Pancreas (tissue), 10 donors: ENCODE data around the gene MCC. TPM values are rescaled to one million over a fixed set of nuclear protein-coding genes. Genes with fewer than 3 reads are reported as not detected.

Source experiments
- ATAC-seq, 4 donors: fragments of 200-7000 bp; cut with Tn5 transposase; one replicate each; pipeline versions ENCODE4 v1.8.0 to v1.9.1; 2020; ENCODE audit warnings: mild to moderate bottlenecking in 4 of 4, moderate library complexity in 4 of 4
- DNase-seq, 6 donors: peaks; one replicate each; pipeline ENCODE4 v3.0.0-alpha.2; 2020
- FAIRE-seq: peaks from 2 replicates; lab custom pipeline; 2012; peaks lifted over from hg19 to GRCh38; lab: Jason Lieb, UNC
- H3K27ac ChIP-seq, 4 donors: fragments of 200-600 bp; sonication (generic); 1 replicate in 3 of 4; 2 replicates in 1 of 4; pipeline versions ENCODE4 v1.5.0 to v1.8.0; 2020
- H3K27me3 ChIP-seq, 4 donors: fragments of 200-600 bp; one replicate each; pipeline ENCODE4 v1.8.0; 2021
- H3K36me3 ChIP-seq, 3 donors: fragments of 200-600 bp; sonication (generic) in 1 of 3; one replicate each; pipeline versions ENCODE4 v1.5.0 to v1.8.0; 2020 to 2021
- H3K4me1 ChIP-seq, 3 donors: fragments of 200-600 bp; one replicate each; pipeline ENCODE4 v1.8.0; 2021
- H3K4me3 ChIP-seq, 4 donors: fragments of 200-600 bp; sonication (generic) in 2 of 4; one replicate each; pipeline versions ENCODE4 v1.5.0 to v1.8.0; 2020 to 2021
- H3K9me3 ChIP-seq, 4 donors: fragments of 200-600 bp; one replicate each; pipeline ENCODE4 v1.8.0; 2021
- CTCF ChIP-seq, 4 donors: fragments of 200-600 bp; sonication (generic) in 3 of 4; IDR thresholded peaks; one replicate each; pipeline versions ENCODE4 v1.5.0 to v1.8.0; 2021; ENCODE audit warnings: antibody characterized with exemption in 4 of 4
- WGBS, 2 donors: extraction: QIAGEN DNeasy Blood & Tissue Kit; methylation state at CpG; one replicate each; pipeline ENCODE4 v1.1.7; 2013; 5-methylcytosine and 5-hydroxymethylcytosine counted together
- intact Hi-C, 3 donors: fragments of 100-400 bp; cut with DNase I; formaldehyde crosslinking; loops; one replicate each; pipeline versions ENCODE4 v1.11.1 to v1.14.2; 2022
- polyA plus RNA-seq, 2 donors: library from polyadenylated mRNA; stranded (reverse); fragments of 200-250 nt; gene quantifications; one replicate each; pipeline ENCODE4 v1.2.3, GENCODE V29; 2013
- total RNA-seq, 6 donors: library from RNA; stranded (reverse); fragmentation: NEBNext Ultra II Directional in 4 of 6; extraction: Animal tissue kit (Norgen Biotek cat#: 25700) in 4 of 6; gene quantifications; one replicate each; pipeline versions ENCODE4 v1.2.1 to v1.2.4, GENCODE V29; 2021 to 2023
- donor health status: healthy with polysubstance abuse.
- donor health status: DM: no; HTN: no; CAD: no; lungs with moderate emphysema.
- donor health status: DM: no; HTN: no; CAD: no.
- donor health status: control.
- donor health status: control.
- donor health status: Bipolar disorder and iron deficiency.
- donor health status: DM: yes; HTN: yes; CAD: no.
- donor health status: DM: no; HTN: no; CAD: no.
- donor health status: DM: no; HTN: no; CAD: no.
- donor health status: DM: yes; HTN: yes; CAD: no.

The MCC gene
- total and polyA plus RNA-seq, 8 donors, result 1.3 to 8.3 (median 4.0) TPM

GRCh38 chr5:113133211-113133975 lies 354.9 kb downstream of the MCC start:
- no peaks in the 10 kb centered on the region for H3K27me3 ChIP-seq
- H3K9me3 ChIP-seq, result no peaks in the 10 kb centered on the region
- no peak for FAIRE-seq

GRCh38 chr5:113132564-113132963 lies 355.7 kb downstream of the MCC start:
- no peak for ATAC-seq
- intact Hi-C loops, result no loop called here
- no peaks in the 10 kb centered on the region for H3K36me3 ChIP-seq
- no peaks in the 10 kb centered on the region for H3K27me3 ChIP-seq
- no peak for TF ChIP-seq CTCF (IDR thresholded peaks at IDR 0.05)
- no peaks in the 10 kb centered on the region for H3K9me3 ChIP-seq
- H3K4me3 ChIP-seq, result no peak overlapping the region
- no peaks in the 10 kb centered on the region for H3K4me1 ChIP-seq
- FAIRE-seq, result no peak
- H3K27ac ChIP-seq, result no peak overlapping the region
- no peak for DNase-seq

More at GRCh38 chr5:113133211-113133975, 354.9 kb downstream of the MCC start:
- no peak for TF ChIP-seq CTCF (IDR thresholded peaks at IDR 0.05)
- Histone ChIP-seq H3K27ac (no peak overlapping the region), H3K4me3 (no peak overlapping the region), H3K36me3 (no peaks in the 10 kb centered on the region), H3K4me1 (no peaks in the 10 kb centered on the region)
- DNase-seq (no peak), ATAC-seq (no peak)
- intact Hi-C loops, result no loop called here
- 90 to 94% methylated on average over 3 of the region's 3 CpGs for WGBS, 2 donors

- no peaks in the 10 kb centered on the region for H3K27me3 ChIP-seq
- no peak for ATAC-seq
- 39 to 47% methylated on average over 2 of the region's 2 CpGs for WGBS, 2 donors
- no peak for FAIRE-seq
- DNase-seq, result no peak
- no peaks in the 10 kb centered on the region for H3K9me3 ChIP-seq
- no peak for TF ChIP-seq CTCF (IDR thresholded peaks at IDR 0.05)
- intact Hi-C loops, result no loop called here
- H3K36me3 ChIP-seq, result no peaks in the 10 kb centered on the region
- no peak overlapping the region for H3K27ac ChIP-seq
- H3K4me3 ChIP-seq, result no peak overlapping the region
- H3K4me1 ChIP-seq, result peaks cover 0 to 8% (median 8%) of the 10 kb centered on the region in 3 donors
Observed at GRCh38 chr5:113128641-113129330, 359.5 kb downstream of the MCC start.

GRCh38 chr5:113128082-113128481 lies 360.2 kb downstream of the MCC start:
- FAIRE-seq (no peak), ATAC-seq (no peak), DNase-seq (no peak)
- intact Hi-C loops, result no loop called here
- H3K36me3 ChIP-seq, result no peaks in the 10 kb centered on the region
- no peak overlapping the region for H3K4me3 ChIP-seq
- H3K27me3 ChIP-seq, result no peaks in the 10 kb centered on the region
- no peaks in the 10 kb centered on the region for H3K9me3 ChIP-seq
- no peak overlapping the region for H3K27ac ChIP-seq
- peaks cover 0 to 9% (median 8%) of the 10 kb centered on the region in 3 donors for H3K4me1 ChIP-seq
- 87 to 88% methylated on average over 1 of the region's 1 CpG for WGBS, 2 donors
- no peak for TF ChIP-seq CTCF (IDR thresholded peaks at IDR 0.05)

GRCh38 chr5:113127021-113127420 lies 361.2 kb downstream of the MCC start:
- no peak for ATAC-seq
- WGBS, 2 donors, result 62 to 66% methylated on average over 4 of the region's 4 CpGs

More at GRCh38 chr5:113127021-113127420, 361.2 kb downstream of the MCC start:
- DNase-seq (no peak), FAIRE-seq (no peak)
- H3K36me3 ChIP-seq, result no peaks in the 10 kb centered on the region
- no peak overlapping the region for H3K4me3 ChIP-seq
- H3K4me1 ChIP-seq, result peaks cover 0 to 9% (median 8%) of the 10 kb centered on the region in 3 donors
- no peak overlapping the region for H3K27ac ChIP-seq
- H3K9me3 ChIP-seq, result no peaks in the 10 kb centered on the region
- no peaks in the 10 kb centered on the region for H3K27me3 ChIP-seq
- no peak for TF ChIP-seq CTCF (IDR thresholded peaks at IDR 0.05)
- intact Hi-C loops, result no loop called here
